CD14-positive monocyte (primary cell): Measurements from ENCODE around the gene FAM149B1. TPM values are rescaled to one million over a fixed set of nuclear protein-coding genes. Genes with fewer than 3 reads are reported as not detected.

Source experiments
- DNase-seq, 3 donors: peaks; one replicate each; pipeline ENCODE4 v3.0.0-alpha.2; 2011 to 2022
- H2AFZ ChIP-seq: 2 replicates; pipeline ENCODE4 v1.6.0; 2012; ENCODE audit warnings: mild to moderate bottlenecking, low read depth, low read length, inconsistent platforms; ENCODE audit not compliant: insufficient read depth, poor library complexity, severe bottlenecking
- H3K27ac ChIP-seq, 2 donors: 1 replicate in 1 of 2; 2 replicates in 1 of 2; pipeline ENCODE4 v1.5.1; 2012 to 2013; ENCODE audit warnings: low read length in 2 of 2, control low read depth in 1 of 2, inconsistent platforms in 1 of 2, low read depth in 1 of 2, mild to moderate bottlenecking in 1 of 2
- H3K27me3 ChIP-seq, 2 donors: one replicate each; pipeline versions ENCODE4 v1.6.0 to v1.6.1; 2011 to 2013; ENCODE audit warnings: low read length in 2 of 2; ENCODE audit not compliant: control insufficient read depth in 2 of 2, insufficient read depth in 2 of 2
- H3K36me3 ChIP-seq, 2 donors: replicated peaks in 1 of 2; 1 replicate in 1 of 2; 2 replicates in 1 of 2; pipeline versions ENCODE4 v1.5.1 to v1.6.1; 2012 to 2013; ENCODE audit warnings: low read length in 2 of 2, control low read depth in 1 of 2, inconsistent platforms in 1 of 2, mild to moderate bottlenecking in 1 of 2; ENCODE audit not compliant: insufficient read depth in 2 of 2, control insufficient read depth in 1 of 2
- H3K4me1 ChIP-seq, 2 donors: 1 replicate in 1 of 2; 2 replicates in 1 of 2; pipeline versions ENCODE4 v1.5.1 to v1.6.1; 2012 to 2013; ENCODE audit warnings: low read length in 2 of 2, control low read depth in 1 of 2, inconsistent platforms in 1 of 2, mild to moderate bottlenecking in 1 of 2, moderate library complexity in 1 of 2; ENCODE audit not compliant: insufficient read depth in 2 of 2, control insufficient read depth in 1 of 2
- H3K4me2 ChIP-seq: replicated peaks from 2 replicates; pipeline ENCODE3; 2012; ENCODE audit warnings: low read length, moderate library complexity, mild to moderate bottlenecking; ENCODE audit not compliant: poor library complexity, severe bottlenecking; ENCODE audit errors: extremely low read depth
- H3K4me3 ChIP-seq, 3 experiments: fragments of 200-600 bp in 1 of 3; sonication (generic) in 1 of 3; replicated peaks in 1 of 3; 1 replicate in 2 of 3; 2 replicates in 1 of 3; pipeline ENCODE4 v1.5.1; 2011 to 2013; ENCODE audit warnings: low read length in 3 of 3, mild to moderate bottlenecking in 3 of 3, control low read depth in 2 of 3, low read depth in 2 of 3, inconsistent platforms in 1 of 3, moderate library complexity in 1 of 3
- H3K79me2 ChIP-seq: 2 replicates; pipeline ENCODE4 v1.6.0; 2012; ENCODE audit warnings: mild to moderate bottlenecking, control low read depth, inconsistent platforms, low read length, moderate library complexity; ENCODE audit not compliant: insufficient read depth
- H3K9ac ChIP-seq: 2 replicates; pipeline ENCODE4 v1.6.0; 2017; ENCODE audit warnings: low read length, mild to moderate bottlenecking; ENCODE audit not compliant: insufficient read depth, poor library complexity, severe bottlenecking
- H3K9me3 ChIP-seq, 2 donors: replicated peaks in 1 of 2; 1 replicate in 1 of 2; 2 replicates in 1 of 2; pipeline versions ENCODE4 v1.5.1 to v1.6.1; 2012 to 2013; ENCODE audit warnings: low read length in 2 of 2, control low read depth in 1 of 2; ENCODE audit not compliant: control insufficient read depth in 1 of 2, insufficient read depth in 1 of 2
- H4K20me1 ChIP-seq: 2 replicates; pipeline ENCODE4 v1.6.0; 2012; ENCODE audit warnings: mild to moderate bottlenecking, low read length, control low read depth, moderate library complexity; ENCODE audit not compliant: insufficient read depth
- H3K27ac Mint-ChIP-seq, 7 donors: one replicate each; pipeline ENCODE4 v1.8.0; 2020; ENCODE audit warnings: mild to moderate bottlenecking in 7 of 7, mixed read lengths in 7 of 7, moderate library complexity in 6 of 7, inconsistent platforms in 2 of 7
- H3K27me3 Mint-ChIP-seq, 3 donors: one replicate each; pipeline ENCODE4 v1.8.0; 2021 to 2022; ENCODE audit warnings: low read depth in 3 of 3, mild to moderate bottlenecking in 3 of 3, mixed read lengths in 3 of 3, moderate library complexity in 3 of 3, inconsistent platforms in 1 of 3
- H3K36me3 Mint-ChIP-seq, 2 donors: one replicate each; pipeline ENCODE4 v1.8.0; 2020; ENCODE audit warnings: mixed read lengths in 2 of 2, inconsistent platforms in 1 of 2, mild to moderate bottlenecking in 1 of 2
- H3K4me1 Mint-ChIP-seq: one replicate; pipeline ENCODE4 v1.8.0; 2020; ENCODE audit warnings: mild to moderate bottlenecking, mixed read lengths
- H3K4me3 Mint-ChIP-seq, 2 donors: one replicate each; pipeline ENCODE4 v1.8.0; 2020; ENCODE audit warnings: mild to moderate bottlenecking in 2 of 2, mixed read lengths in 2 of 2, moderate library complexity in 1 of 2
- H3K9me3 Mint-ChIP-seq, 7 donors: one replicate each; pipeline ENCODE4 v1.8.0; 2020 to 2022; ENCODE audit warnings: mixed read lengths in 7 of 7, mild to moderate bottlenecking in 6 of 7, moderate library complexity in 6 of 7, inconsistent platforms in 2 of 7
- WGBS: methylation state at CpG from one replicate; pipeline ENCODE4 v1.1.5; 2013; ENCODE audit warnings: missing lambda C conversion rate; ENCODE audit not compliant: insufficient coverage; 5-methylcytosine and 5-hydroxymethylcytosine counted together
- intact Hi-C, 2 donors: fragments of 100-400 bp; cut with micrococcal nuclease; formaldehyde crosslinking; loops; one replicate each; pipeline versions ENCODE4 v1.15.0 to v1.15.1; 2023
- polyA plus RNA-seq, 3 donors: library from polyadenylated mRNA; depleted of rRNA in 1 of 3; unstranded in 2 of 3; stranded (reverse) in 1 of 3; fragments of 300-500 nt in 2 of 3; fragments of >200 nt in 1 of 3; fragmentation: Illumina TruSeq in 2 of 3; gene quantifications; 1 replicate in 2 of 3; 2 replicates in 1 of 3; pipeline ENCODE4 v1.2.3, GENCODE V29; 2012 to 2021
- TF ChIP-seq, protein P1 (sequence below): fragments of 200-600 bp; IDR thresholded peaks from one replicate; pipeline ENCODE4 v1.8.0; 2022; ENCODE audit warnings: antibody characterized with exemption, mild to moderate bottlenecking

Gene FAM149B1
- polyA plus RNA-seq, 3 donors = 2.6 to 19.3 (median 2.6) TPM

DNA sequence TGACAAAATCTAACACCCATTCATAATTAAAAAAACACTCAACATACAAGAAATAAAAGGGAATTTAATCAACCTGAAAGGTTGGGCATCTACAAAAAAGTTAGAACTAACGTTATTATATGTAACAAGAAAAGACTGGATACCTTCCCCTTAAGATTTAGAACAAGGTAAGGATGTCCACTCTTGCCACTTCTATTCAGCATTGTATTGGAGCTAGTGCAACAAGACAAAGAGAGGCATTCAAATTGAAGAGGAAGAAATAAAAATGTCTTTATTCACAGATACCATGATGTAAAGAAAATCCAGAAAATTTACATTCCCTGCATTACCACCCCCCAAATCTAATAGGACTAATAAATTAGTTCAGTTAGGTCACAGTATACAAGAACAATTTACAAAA, 18.3 kb downstream of the FAM149B1 start:
- no peaks in the 10 kb centered on the region for H3K27me3 ChIP-seq
- WGBS = no CpG with 5 or more reads among the region's 1 CpG
- no peak overlapping the region for H3K27ac Mint-ChIP-seq
- H2AFZ ChIP-seq = no peak overlapping the region
- peaks cover 3% of the 10 kb centered on the region for H3K4me1 Mint-ChIP-seq
- no peak for DNase-seq
- no peaks in the 10 kb centered on the region for H3K9me3 ChIP-seq
- H3K4me3 ChIP-seq = no peak overlapping the region
- no peaks in the 10 kb centered on the region for H3K79me2 ChIP-seq
- H3K36me3 ChIP-seq = peaks cover 23 to 29% of the 10 kb centered on the region in 2 donors
- H3K4me1 ChIP-seq = no peaks in the 10 kb centered on the region
- no peaks in the 10 kb centered on the region for H3K27me3 Mint-ChIP-seq
- H3K9ac ChIP-seq = no peak overlapping the region
- H3K4me3 Mint-ChIP-seq = no peak overlapping the region
- H4K20me1 ChIP-seq = no peaks in the 10 kb centered on the region
- intact Hi-C loops = no loop called here
- H3K9me3 Mint-ChIP-seq = peaks cover 0 to 3% (median 0%) of the 10 kb centered on the region in 7 donors
- peaks cover 40 to 47% of the 10 kb centered on the region in 2 donors for H3K36me3 Mint-ChIP-seq
- TF ChIP-seq, protein P1, sequence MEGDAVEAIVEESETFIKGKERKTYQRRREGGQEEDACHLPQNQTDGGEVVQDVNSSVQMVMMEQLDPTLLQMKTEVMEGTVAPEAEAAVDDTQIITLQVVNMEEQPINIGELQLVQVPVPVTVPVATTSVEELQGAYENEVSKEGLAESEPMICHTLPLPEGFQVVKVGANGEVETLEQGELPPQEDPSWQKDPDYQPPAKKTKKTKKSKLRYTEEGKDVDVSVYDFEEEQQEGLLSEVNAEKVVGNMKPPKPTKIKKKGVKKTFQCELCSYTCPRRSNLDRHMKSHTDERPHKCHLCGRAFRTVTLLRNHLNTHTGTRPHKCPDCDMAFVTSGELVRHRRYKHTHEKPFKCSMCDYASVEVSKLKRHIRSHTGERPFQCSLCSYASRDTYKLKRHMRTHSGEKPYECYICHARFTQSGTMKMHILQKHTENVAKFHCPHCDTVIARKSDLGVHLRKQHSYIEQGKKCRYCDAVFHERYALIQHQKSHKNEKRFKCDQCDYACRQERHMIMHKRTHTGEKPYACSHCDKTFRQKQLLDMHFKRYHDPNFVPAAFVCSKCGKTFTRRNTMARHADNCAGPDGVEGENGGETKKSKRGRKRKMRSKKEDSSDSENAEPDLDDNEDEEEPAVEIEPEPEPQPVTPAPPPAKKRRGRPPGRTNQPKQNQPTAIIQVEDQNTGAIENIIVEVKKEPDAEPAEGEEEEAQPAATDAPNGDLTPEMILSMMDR = no peak
- H3K4me2 ChIP-seq = no peak overlapping the region
- H3K27ac ChIP-seq = no peak overlapping the region

DNA sequence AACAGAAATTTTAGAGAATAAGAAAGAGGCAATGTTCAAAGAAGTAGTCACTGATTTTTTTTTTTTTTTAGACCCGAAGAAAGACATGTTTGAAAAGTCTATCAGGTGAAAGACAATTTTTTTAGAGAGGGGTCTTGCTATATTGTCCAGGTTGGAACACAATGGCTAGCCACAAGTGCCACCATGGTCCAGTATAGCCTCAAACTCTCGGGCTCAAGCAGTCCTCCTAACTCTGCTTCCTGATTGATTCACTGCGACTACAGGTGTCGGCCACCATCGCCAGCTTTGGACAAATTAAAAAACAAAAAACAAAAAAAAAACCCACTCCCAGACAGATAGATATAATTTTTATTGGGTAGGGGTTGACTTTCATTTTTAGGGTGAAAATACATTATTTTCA, 22.3 kb downstream of the FAM149B1 start:
- TF ChIP-seq, protein P1 = no peak
- Mint-ChIP-seq H3K9me3 (no peaks in the 10 kb centered on the region), H3K4me1 (peaks cover 3% of the 10 kb centered on the region), H3K4me3 (no peak overlapping the region), H3K36me3 (peaks cover 22 to 29% of the 10 kb centered on the region in 2 donors), H3K27me3 (no peaks in the 10 kb centered on the region), H3K27ac (no peak overlapping the region)
- no peak overlapping the region for H3K4me3 ChIP-seq
- peaks cover 11 to 21% of the 10 kb centered on the region in 2 donors for H3K36me3 ChIP-seq
- WGBS = 100% methylated on average over 1 of the region's 5 CpGs
- no peak overlapping the region for H2AFZ ChIP-seq
- no peaks in the 10 kb centered on the region for H3K79me2 ChIP-seq
- H3K9me3 ChIP-seq = no peaks in the 10 kb centered on the region
- intact Hi-C loops = no loop called here
- no peak overlapping the region for H3K4me2 ChIP-seq
- H3K9ac ChIP-seq = no peak overlapping the region
- H3K27ac ChIP-seq = no peak overlapping the region
- H4K20me1 ChIP-seq = no peaks in the 10 kb centered on the region
- no peaks in the 10 kb centered on the region for H3K4me1 ChIP-seq
- no peak for DNase-seq
- H3K27me3 ChIP-seq = no peaks in the 10 kb centered on the region
